HepG2 (cell line): ENCODE data around the gene USE1. TPM values are rescaled to one million over a fixed set of nuclear protein-coding genes. Genes with fewer than 3 reads are reported as not detected.

Experiments
- BCLAF1 ChIP-seq: fragments of 450-650 bp; IDR thresholded peaks from 2 replicates; pipeline ENCODE4 v1.6.1; 2017; ENCODE audit warnings: mild to moderate bottlenecking
- ERF ChIP-seq: IDR thresholded peaks from 2 replicates; pipeline ENCODE4 v1.6.1; 2018; ENCODE audit warnings: missing biosample characterization, missing genetic modification reagents
- FOXA1 ChIP-seq, 2 experiments: fragments of 450-650 bp in 1 of 2; sonication (generic) in 1 of 2; formaldehyde crosslinking in 1 of 2; IDR thresholded peaks; 2 replicates each; pipeline versions ENCODE4 v1.4.0 to v1.6.1; 2016 to 2020; ENCODE audit warnings: missing genetic modification reagents in 1 of 2
- FOXK1 ChIP-seq: sonication (generic); formaldehyde crosslinking; IDR thresholded peaks from 2 replicates; pipeline ENCODE4 v1.4.0; 2020; ENCODE audit warnings: low read depth, missing genetic modification reagents, borderline replicate concordance
- HNRNPUL1 ChIP-seq: fragments of 200-400 bp; formaldehyde crosslinking; IDR thresholded peaks from 2 replicates; pipeline ENCODE4 v1.6.1; 2017; ENCODE audit warnings: low read depth, mild to moderate bottlenecking, low read length, moderate library complexity
- KAT2B ChIP-seq: fragments of 150-350 bp; IDR thresholded peaks from 2 replicates; pipeline ENCODE4 v1.6.1; 2014; ENCODE audit warnings: low read depth, low read length, borderline replicate concordance
- MAF1 ChIP-seq: sonication (generic); formaldehyde crosslinking; IDR thresholded peaks from 2 replicates; pipeline ENCODE4 v1.5.0; 2020; ENCODE audit warnings: missing genetic modification reagents, borderline replicate concordance
- MZF1 ChIP-seq: sonication (generic); formaldehyde crosslinking; IDR thresholded peaks from 2 replicates; pipeline ENCODE4 v1.8.1; 2023; ENCODE audit warnings: mild to moderate bottlenecking, missing genetic modification reagents, borderline replicate concordance
- PRDM10 ChIP-seq: sonication (generic); formaldehyde crosslinking; IDR thresholded peaks from 2 replicates; pipeline ENCODE4 v1.4.0; 2020; ENCODE audit warnings: low read depth, missing genetic modification reagents
- PRMT3 ChIP-seq: sonication (generic); formaldehyde crosslinking; IDR thresholded peaks from 2 replicates; pipeline ENCODE4 v1.8.1; 2022; ENCODE audit warnings: low read depth, mild to moderate bottlenecking, moderate library complexity, missing genetic modification reagents, borderline replicate concordance
- SALL2 ChIP-seq: sonication (generic); formaldehyde crosslinking; IDR thresholded peaks from 2 replicates; pipeline ENCODE4 v1.8.1; 2023; ENCODE audit warnings: mild to moderate bottlenecking, missing genetic modification reagents, inconsistent platforms
- SMAD9 ChIP-seq: sonication (generic); formaldehyde crosslinking; IDR thresholded peaks from 2 replicates; pipeline ENCODE4 v1.5.1; 2020; ENCODE audit warnings: mild to moderate bottlenecking, missing genetic modification reagents
- TCF7L2 ChIP-seq: IDR thresholded peaks from 2 replicates; pipeline ENCODE4 v1.6.1; 2011; ENCODE audit warnings: mild to moderate bottlenecking, low read depth, low read length, moderate library complexity
- TP53 ChIP-seq: sonication (generic); formaldehyde crosslinking; conservative IDR thresholded peaks from 2 replicates; pipeline ENCODE4 v1.4.0; 2020; ENCODE audit warnings: missing genetic modification reagents
- ZC3H13 ChIP-seq: sonication (generic); formaldehyde crosslinking; IDR thresholded peaks from 2 replicates; pipeline ENCODE4 v1.8.1; 2023; ENCODE audit warnings: mild to moderate bottlenecking, missing genetic modification reagents, moderate library complexity
- ZEB1 ChIP-seq: IDR thresholded peaks from 2 replicates; pipeline ENCODE4 v1.6.1; 2012; ENCODE audit warnings: mild to moderate bottlenecking, low read depth, inconsistent platforms; ENCODE audit not compliant: insufficient replicate concordance
- ZNF180 ChIP-seq: sonication (generic); formaldehyde crosslinking; IDR thresholded peaks from 2 replicates; pipeline ENCODE4 v1.4.0; 2020; ENCODE audit warnings: low read depth, missing genetic modification reagents, borderline replicate concordance
- ZNF251 ChIP-seq: sonication (generic); formaldehyde crosslinking; IDR thresholded peaks from 2 replicates; pipeline ENCODE4 v1.9.0; 2021; ENCODE audit warnings: mild to moderate bottlenecking, missing genetic modification reagents
- ZNF256 ChIP-seq: sonication (generic); formaldehyde crosslinking; conservative IDR thresholded peaks from 2 replicates; pipeline ENCODE4 v1.4.0; 2020; ENCODE audit warnings: missing genetic modification reagents
- polyA plus RNA-seq, 8 experiments: library from polyadenylated mRNA; depleted of rRNA in 3 of 8; stranded (reverse) in 7 of 8; unstranded in 1 of 8; fragments of >200 nt; fragmentation: Illumina TruSeq in 4 of 8; extraction: Trizol in 4 of 8; gene quantifications; 2 replicates each; pipeline versions ENCODE4 v1.2.1 to v1.2.3, GENCODE V29; 2011 to 2016; ENCODE audit warnings: low read depth in 4 of 8, missing spikeins in 1 of 8, mixed read lengths in 1 of 8; ENCODE audit not compliant: insufficient read depth in 1 of 8
- total RNA-seq, 5 experiments: library from RNA; depleted of rRNA; stranded (reverse); fragments of >200 nt; fragmentation: Illumina TruSeq; extraction: Trizol; gene quantifications; 2 replicates each; pipeline ENCODE4 v1.2.3, GENCODE V29; 2016; ENCODE audit warnings: low read depth in 1 of 5
- TF ChIP-seq, protein P1 (sequence below): IDR thresholded peaks from 2 replicates; pipeline ENCODE4 v1.6.1; 2016; ENCODE audit warnings: mild to moderate bottlenecking

Gene USE1
- total and polyA plus RNA-seq, 2 of the 13 experiments (the other 11 are each of a cell fraction or from before 2014, with no cell fraction given), result 9.9 to 17.6 TPM

- TF ChIP-seq BCLAF1 (no peak), HNRNPUL1 (no peak), ZNF180 (CRISPR knock-in tag) (no peak), ZNF251 (CRISPR knock-in tag) (no peak), MAF1 (CRISPR knock-in tag) (no peak), FOXA1 (IDR thresholded peaks at IDR 0.05) (no peak), FOXA1 (CRISPR knock-in tag; IDR thresholded peaks at IDR 0.05) (no peak; the same call in 1 of the 2 replicates), PRMT3 (CRISPR knock-in tag) (no peak), TCF7L2 (peak; percentile 44; the same call in 1 of the 2 replicates), ZC3H13 (CRISPR knock-in tag) (no peak), MZF1 (no peak), KAT2B (no peak), SALL2 (CRISPR knock-in tag) (peak; percentile 57), ZEB1 (peak; percentile 75), FOXK1 (CRISPR knock-in tag) (peak; percentile 82; the same call in 1 of the 2 replicates), ERF (CRISPR knock-in tag) (peak; percentile 75), PRDM10 (CRISPR knock-in tag) (peak; percentile 69), SMAD9 (CRISPR knock-in tag) (no peak; the same call in 1 of the 2 replicates), ZNF256 (CRISPR knock-in tag) (no peak), TP53 (CRISPR knock-in tag) (no peak)
- TF ChIP-seq, protein P1, sequence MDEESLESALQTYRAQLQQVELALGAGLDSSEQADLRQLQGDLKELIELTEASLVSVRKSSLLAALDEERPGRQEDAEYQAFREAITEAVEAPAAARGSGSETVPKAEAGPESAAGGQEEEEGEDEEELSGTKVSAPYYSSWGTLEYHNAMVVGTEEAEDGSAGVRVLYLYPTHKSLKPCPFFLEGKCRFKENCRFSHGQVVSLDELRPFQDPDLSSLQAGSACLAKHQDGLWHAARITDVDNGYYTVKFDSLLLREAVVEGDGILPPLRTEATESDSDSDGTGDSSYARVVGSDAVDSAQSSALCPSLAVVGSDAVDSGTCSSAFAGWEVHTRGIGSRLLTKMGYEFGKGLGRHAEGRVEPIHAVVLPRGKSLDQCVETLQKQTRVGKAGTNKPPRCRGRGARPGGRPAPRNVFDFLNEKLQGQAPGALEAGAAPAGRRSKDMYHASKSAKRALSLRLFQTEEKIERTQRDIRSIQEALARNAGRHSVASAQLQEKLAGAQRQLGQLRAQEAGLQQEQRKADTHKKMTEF (CRISPR knock-in tag), result peak; percentile 95; the same call in 1 of the 2 replicates
Observed at GRCh38 chr19:17248011-17248776, 33.0 kb downstream of the USE1 start (continued).
